H9 (cell line): ENCODE results near the gene B4GALNT4. TPM values are rescaled to one million over a fixed set of nuclear protein-coding genes. Genes with fewer than 3 reads are reported as not detected.
"Not testable (repeated sequence)": the region's sequence is repeated elsewhere in the genome, so short reads cannot be mapped to it uniquely, and the experiment has no call there.

Source experiments
- DNase-seq: peaks from one replicate; pipeline ENCODE4 v3.0.0-alpha.2; 2017
- H2AFZ ChIP-seq: one replicate; pipeline ENCODE4 v1.6.1; 2013; ENCODE audit warnings: mild to moderate bottlenecking, low read length, control low read depth, moderate library complexity
- H2AK5ac ChIP-seq: 2 replicates; pipeline ENCODE4 v1.6.1; 2013; ENCODE audit warnings: low read length, control low read depth, mixed read lengths; ENCODE audit not compliant: insufficient read length
- H2BK120ac ChIP-seq: one replicate; pipeline ENCODE4 v1.6.1; 2013; ENCODE audit warnings: low read depth, mild to moderate bottlenecking, low read length, control low read depth, inconsistent platforms; ENCODE audit not compliant: poor library complexity, severe bottlenecking
- H2BK12ac ChIP-seq: 2 replicates; pipeline ENCODE4 v1.6.1; 2013; ENCODE audit warnings: low read length, control low read depth, mixed read lengths, low read depth; ENCODE audit not compliant: insufficient read length
- H2BK15ac ChIP-seq: 2 replicates; pipeline ENCODE4 v1.6.1; 2013; ENCODE audit warnings: low read depth, low read length, control low read depth
- H2BK20ac ChIP-seq: one replicate; pipeline ENCODE4 v1.6.1; 2013; ENCODE audit warnings: low read depth, mild to moderate bottlenecking, low read length, control low read depth, inconsistent platforms; ENCODE audit not compliant: poor library complexity, severe bottlenecking
- H2BK5ac ChIP-seq: 2 replicates; pipeline ENCODE4 v1.6.1; 2013; ENCODE audit warnings: low read length, control low read depth, mixed read lengths; ENCODE audit not compliant: insufficient read length
- H3K14ac ChIP-seq: 2 replicates; pipeline ENCODE4 v1.6.1; 2013; ENCODE audit warnings: low read length, control low read depth; ENCODE audit not compliant: insufficient read depth
- H3K18ac ChIP-seq: 2 replicates; pipeline ENCODE4 v1.6.1; 2013; ENCODE audit warnings: low read depth, mild to moderate bottlenecking, mixed read lengths, low read length, control low read depth; ENCODE audit not compliant: insufficient read length
- H3K23ac ChIP-seq: 2 replicates; pipeline ENCODE4 v1.6.1; 2013; ENCODE audit warnings: low read length, control low read depth, mixed read lengths, low read depth; ENCODE audit not compliant: insufficient read length
- H3K23me2 ChIP-seq: 2 replicates; pipeline ENCODE4 v1.6.1; 2013; ENCODE audit warnings: low read depth, mild to moderate bottlenecking, mixed read lengths, low read length, control low read depth; ENCODE audit not compliant: insufficient read length, poor library complexity, severe bottlenecking
- H3K27ac ChIP-seq: 2 replicates; pipeline ENCODE4 v1.5.1; 2013; ENCODE audit warnings: low read length, control low read depth, mixed read lengths, low read depth; ENCODE audit not compliant: insufficient read length
- H3K27me3 ChIP-seq: 2 replicates; pipeline ENCODE4 v1.6.1; 2013; ENCODE audit warnings: low read length, control low read depth, inconsistent platforms; ENCODE audit not compliant: insufficient read depth
- H3K4ac ChIP-seq: 2 replicates; pipeline ENCODE4 v1.6.1; 2013; ENCODE audit warnings: low read depth, mild to moderate bottlenecking, control low read depth, inconsistent platforms, low read length, moderate library complexity
- H3K4me1 ChIP-seq: 2 replicates; pipeline ENCODE4 v1.6.1; 2013; ENCODE audit warnings: low read length, control low read depth, inconsistent platforms; ENCODE audit not compliant: insufficient read depth
- H3K4me2 ChIP-seq: 2 replicates; pipeline ENCODE4 v1.6.1; 2013; ENCODE audit warnings: low read length, control low read depth, mixed read lengths; ENCODE audit not compliant: insufficient read length, insufficient read depth
- H3K56ac ChIP-seq: 2 replicates; pipeline ENCODE4 v1.6.1; 2013; ENCODE audit warnings: low read depth, mild to moderate bottlenecking, mixed read lengths, low read length, control low read depth; ENCODE audit not compliant: insufficient read length
- H3K79me1 ChIP-seq: 2 replicates; pipeline ENCODE4 v1.6.1; 2013; ENCODE audit warnings: low read depth, mild to moderate bottlenecking, moderate library complexity, low read length, control low read depth, inconsistent platforms; ENCODE audit not compliant: insufficient read depth, poor library complexity, severe bottlenecking
- H3K79me2 ChIP-seq: 2 replicates; pipeline ENCODE4 v1.6.1; 2013; ENCODE audit warnings: low read length, control low read depth, inconsistent platforms; ENCODE audit not compliant: insufficient read depth
- H3K9ac ChIP-seq: 2 replicates; pipeline ENCODE4 v1.6.1; 2013; ENCODE audit warnings: low read length, control low read depth, mixed read lengths; ENCODE audit not compliant: insufficient read length; ENCODE audit errors: extremely low read depth
- H3K9me3 ChIP-seq: one replicate; pipeline ENCODE4 v1.6.1; 2013; ENCODE audit warnings: low read depth, low read length, inconsistent platforms; ENCODE audit not compliant: control insufficient read depth
- H3T11ph ChIP-seq: one replicate; pipeline ENCODE4 v1.6.1; 2013; ENCODE audit warnings: mild to moderate bottlenecking, low read length, control low read depth, inconsistent platforms
- H4K20me1 ChIP-seq: one replicate; pipeline ENCODE4 v1.6.1; 2013; ENCODE audit not compliant: control insufficient read depth, insufficient read length, insufficient read depth
- H4K5ac ChIP-seq: 2 replicates; pipeline ENCODE4 v1.6.1; 2013; ENCODE audit warnings: low read depth, mild to moderate bottlenecking, mixed read lengths, low read length, control low read depth; ENCODE audit not compliant: insufficient read length
- H4K8ac ChIP-seq: replicated peaks from 2 replicates; pipeline ENCODE4 v1.6.1; 2013; ENCODE audit warnings: low read length, control low read depth, mixed read lengths, low read depth; ENCODE audit not compliant: insufficient read length
- H4K91ac ChIP-seq: 2 replicates; pipeline ENCODE4 v1.6.1; 2013; ENCODE audit warnings: low read depth, mild to moderate bottlenecking, moderate library complexity, mixed read lengths, low read length, control low read depth; ENCODE audit not compliant: insufficient read length
- H3K27ac Mint-ChIP-seq, 3 experiments: 2 replicates in 2 of 3; 3 replicates in 1 of 3; pipeline ENCODE4 v1.8.0; 2020 to 2021; ENCODE audit warnings: mixed read lengths in 3 of 3, mild to moderate bottlenecking in 1 of 3, moderate library complexity in 1 of 3
- H3K27me3 Mint-ChIP-seq: 2 replicates; pipeline ENCODE4 v1.8.0; 2021; ENCODE audit warnings: low read depth, mild to moderate bottlenecking, moderate library complexity, mixed read lengths
- H3K36me3 Mint-ChIP-seq, 3 experiments: 2 replicates in 2 of 3; 3 replicates in 1 of 3; pipeline ENCODE4 v1.8.0; 2020 to 2021; ENCODE audit warnings: low read depth in 3 of 3, mixed read lengths in 3 of 3; ENCODE audit not compliant: insufficient read depth in 1 of 3
- H3K4me1 Mint-ChIP-seq, 2 experiments: 2 replicates each; pipeline ENCODE4 v1.8.0; 2020; ENCODE audit warnings: mixed read lengths in 2 of 2
- H3K4me3 Mint-ChIP-seq, 2 experiments: 2 replicates in 1 of 2; 3 replicates in 1 of 2; pipeline ENCODE4 v1.8.0; 2020 to 2021; ENCODE audit warnings: mild to moderate bottlenecking in 2 of 2, mixed read lengths in 2 of 2, moderate library complexity in 1 of 2
- H3K9me3 Mint-ChIP-seq, 2 experiments: 2 replicates in 1 of 2; 3 replicates in 1 of 2; pipeline ENCODE4 v1.8.0; 2020; ENCODE audit warnings: mild to moderate bottlenecking in 2 of 2, mixed read lengths in 2 of 2, moderate library complexity in 1 of 2
- WGBS: extraction: QIAGEN DNeasy Blood & Tissue Kit; methylation state at CpG from one replicate; pipeline ENCODE4 v1.1.7; 2013; ENCODE audit warnings: missing lambda C conversion rate, low lambda C conversion rate, mixed read lengths; ENCODE audit not compliant: insufficient read length; ENCODE audit errors: extremely low coverage; 5-methylcytosine and 5-hydroxymethylcytosine counted together
- total RNA-seq: library from RNA; stranded (reverse); gene quantifications from 2 replicates; pipeline ENCODE4 v1.2.1, GENCODE V29; 2021

The B4GALNT4 gene
- total RNA-seq, 1 experiment from 2014 or later, result 105 TPM

DNA sequence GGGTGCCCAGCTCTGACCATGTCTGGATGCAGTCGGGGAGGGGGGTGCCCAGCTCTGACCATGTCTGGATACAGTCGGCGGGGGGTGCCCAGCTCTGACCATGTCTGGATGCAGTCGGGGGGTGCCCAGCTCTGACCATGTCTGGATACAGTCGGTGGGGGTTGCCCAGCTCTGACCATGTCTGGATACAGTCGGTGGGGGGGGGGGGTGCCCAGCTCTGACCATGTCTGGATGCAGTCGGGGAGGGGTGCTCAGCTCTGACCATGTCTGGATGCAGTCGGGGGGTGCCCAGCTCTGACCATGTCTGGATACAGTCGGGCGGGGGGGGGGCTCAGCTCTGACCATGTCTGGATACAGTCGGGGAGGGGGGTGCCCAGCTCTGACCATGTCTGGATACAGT lies 42.2 kb downstream of the B4GALNT4 start:
- not testable (repeated sequence) for H3K4me1 ChIP-seq, H4K20me1 ChIP-seq, H4K5ac ChIP-seq, H4K91ac ChIP-seq, H2BK120ac ChIP-seq, H3T11ph ChIP-seq, H2BK20ac ChIP-seq, DNase-seq, H3K27ac ChIP-seq, H3K4me3 Mint-ChIP-seq, H4K8ac ChIP-seq, H3K79me2 ChIP-seq, H3K4me2 ChIP-seq, H3K23ac ChIP-seq, H3K56ac ChIP-seq, H2AFZ ChIP-seq, H3K14ac ChIP-seq, H3K18ac ChIP-seq, H3K23me2 ChIP-seq, H3K27me3 ChIP-seq, H3K36me3 Mint-ChIP-seq, H2BK5ac ChIP-seq, H3K9me3 ChIP-seq, H3K27me3 Mint-ChIP-seq, H3K27ac Mint-ChIP-seq, H3K4ac ChIP-seq, H2BK12ac ChIP-seq, H3K9me3 Mint-ChIP-seq, H2AK5ac ChIP-seq, H3K79me1 ChIP-seq, H2BK15ac ChIP-seq, H3K9ac ChIP-seq
- peaks cover 12 to 21% of the 10 kb centered on the region in 2 experiments for H3K4me1 Mint-ChIP-seq
- WGBS, result no CpG with 5 or more reads among the region's 11 CpGs
